ENCODE results near the gene ZNF513. TPM values are rescaled to one million over a fixed set of nuclear protein-coding genes. Genes with fewer than 3 reads are reported as not detected.

The ZNF513 gene
- total RNA-seq, 1 experiment from 2014 or later, result 12.8 TPM

- H3K79me2 ChIP-seq (ENCODE audit: insufficient read depth, low read length), result peaks cover 64% of the 10 kb centered on the region
- H3K4me2 ChIP-seq (ENCODE audit: low read length), result peak overlapping the region; percentile 84
- no TSS peak for BruUV-seq (replicated peaks)
- ATAC-seq, result no peak
- H3K36me3 ChIP-seq (ENCODE audit: control insufficient read depth in 1 of 2, insufficient read depth in 2 of 2, low read length in 2 of 2), result peaks cover 5 to 13% of the 10 kb centered on the region in 2 experiments
- DNase-seq (ENCODE audit: low read depth, low spot score), result peak; percentile 60
- H3K4me1 ChIP-seq (ENCODE audit: control insufficient read depth in 1 of 2, insufficient read depth in 2 of 2, low read length in 2 of 2), result peaks cover 0 to 13% of the 10 kb centered on the region in 2 experiments; a peak in 2 of 4 replicates
- H3K27me3 ChIP-seq (ENCODE audit: insufficient read depth, low read length), result no peaks in the 10 kb centered on the region
- no peaks in the 10 kb centered on the region for H3K9me3 ChIP-seq (ENCODE audit: control insufficient read depth in 1 of 2, insufficient read depth in 1 of 2, low read depth in 1 of 2, low read length in 2 of 2)
- CTCF ChIA-PET, result interaction anchor here (1.6 to 3.1 kb wide), 2 partner anchors 22 to 275 kb away, joined by 6 to 22 read pairs; no protein-coding TSS in a partner anchor
- POLR2A ChIA-PET, result no interaction called here
- intact Hi-C loops (cut with micrococcal nuclease), result loop anchor here (1.0 to 5.0 kb wide), 4 partner anchors 21 to 275 kb away; partner anchors contain the start of genes CCDC121, GPN1, NRBP1 and SLC4A1AP
- peak overlapping the region; percentile 97 to 98 for H3K4me3 ChIP-seq (replicated peaks in 1 of 2; ENCODE audit: low read depth in 1 of 2, low read length in 2 of 2)
- peak overlapping the region; percentile 98 for H3K9ac ChIP-seq (ENCODE audit: low read length)
- TF ChIP-seq ATF3 (IDR thresholded peaks at IDR 0.05) (no peak), ELF1 (IDR thresholded peaks at IDR 0.05; ENCODE audit: borderline replicate concordance, low read depth) (no peak), CTCF (IDR thresholded peaks at IDR 0.05 in 2 of 3, conservative IDR thresholded peaks at IDR 0.05 in 1 of 3; ENCODE audit: borderline replicate concordance in 1 of 3, insufficient read depth in 1 of 3, low read depth in 2 of 3, low read length in 2 of 3) (peak; percentile 57 to 90 (median 59)), EGR1 (IDR thresholded peaks at IDR 0.05; ENCODE audit: low read depth) (0 out of 2 replicates have a peak, but pooled peaks have one; percentile 17), SRF (IDR thresholded peaks at IDR 0.05; ENCODE audit: low read depth) (no peak), ZNF274 (IDR thresholded peaks at IDR 0.05; ENCODE audit: low read depth, low read length) (no peak), TCF7L2 (IDR thresholded peaks at IDR 0.05; ENCODE audit: borderline replicate concordance, extremely low read depth, insufficient read depth, insufficient read length) (no peak), JUND (IDR thresholded peaks at IDR 0.05) (no peak), CEBPB (IDR thresholded peaks at IDR 0.05; ENCODE audit: low read depth) (no peak), ZFX (IDR thresholded peaks at IDR 0.05) (no peak), CBX3 (IDR thresholded peaks at IDR 0.05; ENCODE audit: low read depth) (no peak), POLR2AphosphoS5 (IDR thresholded peaks at IDR 0.05; ENCODE audit: low read depth, low read length) (no peak), REST (IDR thresholded peaks at IDR 0.05; ENCODE audit: low read depth) (no peak), EZH2phosphoT487 (IDR thresholded peaks at IDR 0.05; ENCODE audit: borderline replicate concordance) (no peak), RAD21 (IDR thresholded peaks at IDR 0.05; ENCODE audit: low read depth) (peak; percentile 79)
- no peaks in the 10 kb centered on the region for H3K9me2 ChIP-seq (ENCODE audit: insufficient read depth)
- peaks cover 13% of the 10 kb centered on the region; the same call in 1 of the 2 replicates for H4K20me1 ChIP-seq (ENCODE audit: insufficient read depth)
- RAD21 ChIA-PET (ENCODE audit: low non-redundant PET in 1 of 2, low total read pairs in 2 of 2, uncharacterized antibody in 2 of 2, unreplicated experiment in 2 of 2), result no interaction called here
- H2AFZ ChIP-seq (ENCODE audit: low read depth, low read length, poor library complexity, severe bottlenecking), result no peak overlapping the region
- peak overlapping the region; percentile 91; the same call in 1 of the 2 replicates for H3K27ac ChIP-seq (ENCODE audit: low read depth, low read length)
Observed at GRCh38 chr2:27407798-27408491, 27.4 kb upstream of the ZNF513 start.
